Measurements from ENCODE around the gene PRR19. TPM values are rescaled to one million over a fixed set of nuclear protein-coding genes. Genes with fewer than 3 reads are reported as not detected.

The PRR19 gene
- total RNA-seq, 4 donors from 2014 or later: 0.17 to 0.50 TPM; not detected in 2

DNA sequence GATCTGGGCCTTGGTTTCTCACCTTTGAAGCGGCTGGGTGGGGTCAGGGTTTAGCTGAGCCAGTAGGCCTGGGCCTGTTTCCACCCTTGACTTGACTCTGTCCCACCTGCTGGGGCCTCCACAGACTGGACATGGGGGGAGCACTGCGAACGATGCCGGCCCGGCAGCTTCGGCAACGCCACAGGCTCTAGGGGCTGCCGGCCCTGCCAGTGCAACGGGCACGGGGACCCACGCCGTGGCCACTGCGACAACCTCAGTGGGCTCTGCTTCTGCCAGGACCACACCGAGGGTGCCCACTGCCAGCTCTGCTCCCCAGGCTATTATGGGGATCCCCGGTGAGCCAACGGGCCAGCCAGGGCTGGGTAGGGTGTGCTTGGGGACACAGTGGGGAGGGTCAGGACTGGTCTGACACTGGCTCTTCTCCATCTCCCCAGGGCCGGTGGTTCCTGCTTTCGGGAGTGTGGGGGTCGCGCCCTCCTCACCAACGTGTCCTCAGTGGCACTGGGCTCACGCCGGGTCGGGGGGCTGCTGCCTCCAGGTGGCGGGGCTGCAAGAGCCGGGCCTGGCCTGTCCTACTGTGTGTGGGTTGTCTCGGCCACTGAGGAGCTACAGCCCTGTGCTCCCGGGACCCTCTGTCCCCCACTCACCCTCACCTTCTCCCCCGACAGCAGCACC lies 51.5 kb downstream of the PRR19 start:
- WGBS: 92% methylated on average over 28 of the region's 29 CpGs
- no peak overlapping the region for H3K4me3 ChIP-seq
- no peaks in the 10 kb centered on the region for H3K4me1 ChIP-seq
- intact Hi-C loops (cut with DNase I): no loop called here
- H3K27me3 ChIP-seq: no peaks in the 10 kb centered on the region
- H3K9me3 ChIP-seq: no peaks in the 10 kb centered on the region
- no peak for TF ChIP-seq EP300 (IDR thresholded peaks at IDR 0.05)
- no peak for TF ChIP-seq POLR2A (IDR thresholded peaks at IDR 0.05; ENCODE audit: low read depth)
- TF ChIP-seq POLR2AphosphoS5 (IDR thresholded peaks at IDR 0.05): no peak
- TF ChIP-seq, protein P1, sequence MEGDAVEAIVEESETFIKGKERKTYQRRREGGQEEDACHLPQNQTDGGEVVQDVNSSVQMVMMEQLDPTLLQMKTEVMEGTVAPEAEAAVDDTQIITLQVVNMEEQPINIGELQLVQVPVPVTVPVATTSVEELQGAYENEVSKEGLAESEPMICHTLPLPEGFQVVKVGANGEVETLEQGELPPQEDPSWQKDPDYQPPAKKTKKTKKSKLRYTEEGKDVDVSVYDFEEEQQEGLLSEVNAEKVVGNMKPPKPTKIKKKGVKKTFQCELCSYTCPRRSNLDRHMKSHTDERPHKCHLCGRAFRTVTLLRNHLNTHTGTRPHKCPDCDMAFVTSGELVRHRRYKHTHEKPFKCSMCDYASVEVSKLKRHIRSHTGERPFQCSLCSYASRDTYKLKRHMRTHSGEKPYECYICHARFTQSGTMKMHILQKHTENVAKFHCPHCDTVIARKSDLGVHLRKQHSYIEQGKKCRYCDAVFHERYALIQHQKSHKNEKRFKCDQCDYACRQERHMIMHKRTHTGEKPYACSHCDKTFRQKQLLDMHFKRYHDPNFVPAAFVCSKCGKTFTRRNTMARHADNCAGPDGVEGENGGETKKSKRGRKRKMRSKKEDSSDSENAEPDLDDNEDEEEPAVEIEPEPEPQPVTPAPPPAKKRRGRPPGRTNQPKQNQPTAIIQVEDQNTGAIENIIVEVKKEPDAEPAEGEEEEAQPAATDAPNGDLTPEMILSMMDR (IDR thresholded peaks at IDR 0.05): no peak
- no peak overlapping the region for H3K27ac ChIP-seq (replicated peaks in 1 of 4)
- DNase-seq (ENCODE audit: extremely low spot score): no peak
- peaks cover 33 to 99% (median 89%) of the 10 kb centered on the region in 4 donors for H3K36me3 ChIP-seq

DNA sequence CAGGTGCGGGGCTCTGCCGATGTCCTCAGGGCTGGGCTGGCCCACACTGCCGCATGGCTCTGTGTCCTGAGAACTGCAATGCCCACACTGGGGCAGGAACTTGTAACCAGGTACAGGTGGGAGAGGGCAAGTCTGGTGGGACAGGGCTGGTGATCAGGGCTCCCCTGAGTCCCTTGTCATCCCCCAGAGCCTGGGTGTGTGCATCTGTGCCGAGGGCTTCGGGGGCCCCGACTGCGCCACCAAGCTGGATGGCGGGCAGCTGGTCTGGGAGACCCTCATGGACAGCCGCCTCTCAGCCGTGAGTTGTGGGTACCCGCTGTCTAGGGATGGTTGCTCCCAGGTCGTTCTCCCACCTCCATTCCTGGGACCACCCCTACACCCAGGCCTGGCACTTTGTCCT lies 54.0 kb downstream of the PRR19 start:
- 94% methylated on average over 11 of the region's 12 CpGs for WGBS
- H3K27me3 ChIP-seq: no peaks in the 10 kb centered on the region
- TF ChIP-seq POLR2A (IDR thresholded peaks at IDR 0.05; ENCODE audit: low read depth) (no peak), EP300 (IDR thresholded peaks at IDR 0.05) (no peak), POLR2AphosphoS5 (IDR thresholded peaks at IDR 0.05) (no peak)
- TF ChIP-seq, protein P1 (IDR thresholded peaks at IDR 0.05): no peak

DNA sequence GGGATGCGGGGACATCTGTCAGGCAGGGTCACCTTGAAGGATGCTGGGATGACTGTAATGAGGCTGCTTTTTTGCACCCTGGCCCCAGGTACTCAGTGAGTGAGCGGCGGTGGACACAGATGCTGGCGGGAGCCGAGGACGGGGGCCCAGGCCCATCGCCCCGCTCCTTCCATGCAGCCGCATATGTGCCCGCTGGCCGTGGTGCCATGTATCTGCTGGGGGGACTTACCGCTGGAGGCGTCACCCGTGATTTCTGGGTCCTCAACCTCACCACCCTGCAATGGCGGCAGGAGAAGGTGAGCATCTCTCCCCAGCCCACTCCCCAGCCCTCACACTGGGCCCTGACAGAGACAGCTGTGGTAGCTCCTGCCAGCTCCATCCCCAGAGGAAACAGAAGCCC lies 54.8 kb downstream of the PRR19 start:
- H3K9me3 ChIP-seq: no peaks in the 10 kb centered on the region
- 97% methylated on average over 13 of the region's 15 CpGs for WGBS
- peaks cover 34 to 96% (median 90%) of the 10 kb centered on the region in 4 donors for H3K36me3 ChIP-seq
- H3K4me1 ChIP-seq: no peaks in the 10 kb centered on the region
- intact Hi-C loops (cut with DNase I): no loop called here
- DNase-seq (ENCODE audit: extremely low spot score): no peak
- TF ChIP-seq EP300 (IDR thresholded peaks at IDR 0.05) (no peak), POLR2A (IDR thresholded peaks at IDR 0.05; ENCODE audit: low read depth) (no peak), POLR2AphosphoS5 (IDR thresholded peaks at IDR 0.05) (no peak)
- TF ChIP-seq, protein P1 (IDR thresholded peaks at IDR 0.05): no peak
- no peak overlapping the region for H3K4me3 ChIP-seq
- no peaks in the 10 kb centered on the region for H3K27me3 ChIP-seq
- no peak overlapping the region for H3K27ac ChIP-seq (replicated peaks in 1 of 4)

More for the DNA sequence above, 54.0 kb downstream of the PRR19 start:
- intact Hi-C loops (cut with DNase I): no loop called here
- peaks cover 34 to 96% (median 90%) of the 10 kb centered on the region in 4 donors for H3K36me3 ChIP-seq
- no peak overlapping the region for H3K27ac ChIP-seq (replicated peaks in 1 of 4)
- no peaks in the 10 kb centered on the region for H3K4me1 ChIP-seq
- DNase-seq (ENCODE audit: extremely low spot score): no peak
- H3K9me3 ChIP-seq: no peaks in the 10 kb centered on the region
- H3K4me3 ChIP-seq: no peak overlapping the region

DNA sequence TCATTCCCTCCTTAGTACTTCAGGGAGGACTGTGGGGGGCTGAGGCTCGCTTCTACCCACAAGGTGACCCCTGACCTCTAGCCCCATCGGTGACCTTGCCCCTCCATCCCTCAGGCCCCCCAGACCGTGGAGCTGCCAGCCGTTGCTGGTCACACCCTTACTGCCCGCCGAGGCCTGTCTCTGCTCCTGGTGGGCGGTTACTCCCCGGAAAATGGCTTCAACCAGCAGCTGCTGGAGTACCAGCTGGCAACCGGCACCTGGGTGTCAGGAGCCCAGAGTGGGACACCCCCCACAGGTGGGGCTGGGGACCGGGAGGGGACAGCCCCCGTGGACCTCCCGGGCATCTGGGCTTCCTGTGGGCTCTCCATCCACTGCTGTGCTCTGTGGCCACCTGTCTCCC lies 55.4 kb downstream of the PRR19 start:
- peaks cover 34 to 98% (median 90%) of the 10 kb centered on the region in 4 donors for H3K36me3 ChIP-seq
- TF ChIP-seq POLR2A (IDR thresholded peaks at IDR 0.05; ENCODE audit: low read depth): no peak
- no peak for TF ChIP-seq POLR2AphosphoS5 (IDR thresholded peaks at IDR 0.05)
- TF ChIP-seq EP300 (IDR thresholded peaks at IDR 0.05): no peak
- TF ChIP-seq, protein P1 (IDR thresholded peaks at IDR 0.05): no peak
- intact Hi-C loops (cut with DNase I): no loop called here
- no peaks in the 10 kb centered on the region for H3K27me3 ChIP-seq
- no peak overlapping the region for H3K4me3 ChIP-seq
- 94% methylated on average over 11 of the region's 12 CpGs for WGBS
- H3K27ac ChIP-seq (replicated peaks in 1 of 4): no peak overlapping the region
- H3K9me3 ChIP-seq: no peaks in the 10 kb centered on the region
- no peak for DNase-seq (ENCODE audit: extremely low spot score)
- H3K4me1 ChIP-seq: no peaks in the 10 kb centered on the region

Small RNA genes lying within 50 kb of the gene (small RNA-seq; reads per million reads assigned to genes)
- gene MIR8077: 0 reads per million in 3 donors

Other genes with a start within 250 kb of the PRR19 start
- gene GRIK5, start 231.9 kb upstream of the PRR19 start, total RNA-seq: 10 to 100 TPM in 2 of 4 donors, 1 to 10 TPM in 2; 8.6 to 27.6 (median 13.8) TPM
- gene ZNF574, start 226.0 kb upstream of the PRR19 start, total RNA-seq: 10 to 100 TPM; 15.0 to 28.4 (median 21.7) TPM
- gene POU2F2, start 169.7 kb upstream of the PRR19 start, total RNA-seq: 1 to 10 TPM in 3 of 4 donors, under 1 TPM in 1; 0.52 to 2.5 (median 1.5) TPM
- gene DEDD2, start 84.5 kb upstream of the PRR19 start, total RNA-seq: 10 to 100 TPM; 22.0 to 42.1 (median 31.2) TPM
- gene ZNF526, start 81.8 kb upstream of the PRR19 start, total RNA-seq: 1 to 10 TPM; 4.3 to 8.6 (median 7.1) TPM
- gene GSK3A, start 59.5 kb upstream of the PRR19 start, total RNA-seq: 10 to 100 TPM; 33.8 to 46.1 (median 41.8) TPM
- 10 to 100 TPM; 16.6 to 38.8 (median 35.5) TPM for gene ERF, start 47.0 kb upstream of the PRR19 start, total RNA-seq
- 10 to 100 TPM; 37.8 to 74.2 (median 56.3) TPM for gene CIC, start 32.9 kb upstream of the PRR19 start, total RNA-seq
- gene PAFAH1B3, start 492 bp downstream of the PRR19 start, total RNA-seq: 1 to 10 TPM in 3 of 4 donors, under 1 TPM in 1; 0.83 to 8.6 (median 7.2) TPM
- gene TMEM145, start 11.2 kb downstream of the PRR19 start, total RNA-seq: not detected
- gene MEGF8, start 23.5 kb downstream of the PRR19 start, total RNA-seq: 10 to 100 TPM; 18.2 to 46.2 (median 25.5) TPM
- 1 to 10 TPM in 1 of 4 donors, under 1 TPM in 1, not detected in 2; 0.92 to 2.5 TPM for gene CNFN, start 88.2 kb downstream of the PRR19 start, total RNA-seq
- gene LIPE, start 125.3 kb downstream of the PRR19 start, total RNA-seq: 10 to 100 TPM in 1 of 4 donors, 1 to 10 TPM in 3; 3.6 to 10.6 (median 5.9) TPM
- gene CXCL17, start 140.8 kb downstream of the PRR19 start, total RNA-seq: 1 to 10 TPM in 1 of 4 donors, not detected in 3; 1.2 TPM
- gene CEACAM1, start 226.3 kb downstream of the PRR19 start, total RNA-seq: 1 to 10 TPM; 1.2 to 3.1 (median 1.7) TPM